CD4-positive, CD25-positive, alpha-beta regulatory T cell (primary cell): ENCODE results near the gene KRT12. TPM values are rescaled to one million over a fixed set of nuclear protein-coding genes. Genes with fewer than 3 reads are reported as not detected.

ENCODE experiments used
- ATAC-seq, 2 donors: fragments of 150-1000 bp; cut with Tn5 transposase; one replicate each; pipeline ENCODE4 v1.10.0; 2021; ENCODE audit warnings: low read depth in 2 of 2, moderate number of reproducible peaks in 2 of 2, moderate library complexity in 1 of 2
- DNase-seq, 3 donors: peaks; one replicate each; pipeline versions ENCODE4 v3.0.0 to v3.0.0-alpha.2; 2012 to 2022; ENCODE audit warnings: mixed read lengths in 1 of 3
- H3K27ac ChIP-seq: one replicate; pipeline ENCODE4 v1.7.0; 2013; ENCODE audit warnings: mild to moderate bottlenecking, low read length; ENCODE audit not compliant: insufficient read depth, poor library complexity, severe bottlenecking
- H3K27me3 ChIP-seq: one replicate; pipeline ENCODE4 v1.7.0; 2013; ENCODE audit warnings: low read length; ENCODE audit not compliant: control insufficient read depth, insufficient read depth
- H3K36me3 ChIP-seq: one replicate; pipeline ENCODE4 v1.7.0; 2013; ENCODE audit warnings: mild to moderate bottlenecking, low read length, moderate library complexity; ENCODE audit not compliant: control insufficient read depth, insufficient read depth
- H3K4me1 ChIP-seq: 2 replicates; pipeline ENCODE4 v1.7.0; 2013; ENCODE audit warnings: mild to moderate bottlenecking, low read length; ENCODE audit not compliant: insufficient read depth, control insufficient read depth, poor library complexity, severe bottlenecking
- H3K4me3 ChIP-seq: one replicate; pipeline ENCODE4 v1.7.0; 2013; ENCODE audit warnings: low read depth, mild to moderate bottlenecking, low read length, moderate library complexity
- H3K9me3 ChIP-seq, 2 experiments: 1 replicate in 1 of 2; 2 replicates in 1 of 2; pipeline ENCODE4 v1.7.0; 2013; ENCODE audit warnings: low read length in 2 of 2, mild to moderate bottlenecking in 1 of 2, moderate library complexity in 1 of 2; ENCODE audit not compliant: control insufficient read depth in 2 of 2
- H3K27ac Mint-ChIP-seq, 3 donors: one replicate each; pipeline ENCODE4 v1.8.0; 2020 to 2022; ENCODE audit warnings: mild to moderate bottlenecking in 3 of 3, mixed read lengths in 3 of 3, moderate library complexity in 2 of 3
- H3K27me3 Mint-ChIP-seq: one replicate; pipeline ENCODE4 v1.8.0; 2022; ENCODE audit warnings: mild to moderate bottlenecking, mixed read lengths
- H3K36me3 Mint-ChIP-seq: one replicate; pipeline ENCODE4 v1.8.0; 2020; ENCODE audit warnings: mixed read lengths
- H3K4me1 Mint-ChIP-seq, 4 donors: one replicate each; pipeline ENCODE4 v1.8.0; 2020 to 2022; ENCODE audit warnings: mixed read lengths in 4 of 4, mild to moderate bottlenecking in 1 of 4
- H3K4me3 Mint-ChIP-seq, 4 donors: one replicate each; pipeline ENCODE4 v1.8.0; 2020 to 2022; ENCODE audit warnings: mild to moderate bottlenecking in 4 of 4, mixed read lengths in 4 of 4, moderate library complexity in 3 of 4
- H3K9me3 Mint-ChIP-seq, 7 donors: one replicate each; pipeline ENCODE4 v1.8.0; 2020 to 2022; ENCODE audit warnings: mixed read lengths in 7 of 7, mild to moderate bottlenecking in 3 of 7, moderate library complexity in 2 of 7
- polyA plus RNA-seq, 4 donors: library from polyadenylated mRNA; unstranded; fragments of 300-500 nt; fragmentation: Illumina TruSeq; gene quantifications; one replicate each; pipeline ENCODE4 v1.2.3, GENCODE V29; 2021
- total RNA-seq: library from RNA; stranded (reverse); gene quantifications from one replicate; pipeline ENCODE4 v1.2.3, GENCODE V29; 2022

KRT12 gene
- total and polyA plus RNA-seq, 5 donors from 2014 or later, result not detected

- no peaks in the 10 kb centered on the region for H3K4me1 Mint-ChIP-seq
These were observed 12.0 kb upstream of the KRT12 start for GRCh38 chr17:40879026-40879425.

DNA sequence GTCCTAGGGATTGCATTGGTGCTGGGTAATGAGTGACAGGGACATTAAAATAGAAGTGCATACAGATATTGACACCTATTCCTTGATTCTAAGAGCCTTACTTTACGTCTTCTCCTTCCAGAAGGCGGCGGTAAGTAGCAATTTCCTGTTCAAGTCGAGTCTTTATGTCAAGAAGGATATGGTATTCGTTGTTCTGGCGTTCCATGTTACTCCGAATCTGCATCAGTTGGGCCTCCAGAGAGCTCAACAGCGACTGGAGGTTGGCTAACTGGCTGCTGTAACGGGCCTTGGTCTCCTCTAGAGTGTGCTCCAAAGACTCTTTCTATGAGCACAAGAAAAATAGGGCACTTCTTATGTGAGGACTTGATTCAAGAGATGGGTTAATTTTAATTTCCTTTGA, 11.0 kb upstream of the KRT12 start:
- Histone ChIP-seq H3K36me3 (no peaks in the 10 kb centered on the region), H3K4me1 (no peaks in the 10 kb centered on the region), H3K27me3 (peaks cover 6% of the 10 kb centered on the region), H3K9me3 (no peaks in the 10 kb centered on the region), H3K4me3 (no peak overlapping the region), H3K27ac (no peak overlapping the region)
- Mint-ChIP-seq H3K27ac (no peak overlapping the region), H3K27me3 (peaks cover 33% of the 10 kb centered on the region), H3K4me1 (no peaks in the 10 kb centered on the region), H3K4me3 (no peak overlapping the region), H3K9me3 (no peaks in the 10 kb centered on the region), H3K36me3 (no peaks in the 10 kb centered on the region)
- ATAC-seq (no peak), DNase-seq (no peak)

More at GRCh38 chr17:40879026-40879425, 12.0 kb upstream of the KRT12 start:
- ATAC-seq (no peak), DNase-seq (no peak)
- Histone ChIP-seq H3K4me1 (no peaks in the 10 kb centered on the region), H3K4me3 (no peak overlapping the region), H3K27ac (no peak overlapping the region), H3K9me3 (no peaks in the 10 kb centered on the region), H3K36me3 (no peaks in the 10 kb centered on the region), H3K27me3 (peaks cover 4% of the 10 kb centered on the region)
- no peak overlapping the region for H3K27ac Mint-ChIP-seq
- H3K27me3 Mint-ChIP-seq, result peaks cover 43% of the 10 kb centered on the region
- H3K36me3 Mint-ChIP-seq, result no peaks in the 10 kb centered on the region
- H3K4me3 Mint-ChIP-seq, result no peak overlapping the region
- H3K9me3 Mint-ChIP-seq, result no peaks in the 10 kb centered on the region

GRCh38 chr17:40873801-40874200, 6.8 kb upstream of the KRT12 start:
- Mint-ChIP-seq H3K9me3 (no peaks in the 10 kb centered on the region), H3K36me3 (no peaks in the 10 kb centered on the region), H3K27me3 (peaks cover 36% of the 10 kb centered on the region), H3K4me1 (no peaks in the 10 kb centered on the region), H3K4me3 (no peak overlapping the region), H3K27ac (no peak overlapping the region)
- DNase-seq (no peak), ATAC-seq (no peak)
- Histone ChIP-seq H3K9me3 (no peaks in the 10 kb centered on the region), H3K36me3 (no peaks in the 10 kb centered on the region), H3K4me1 (no peaks in the 10 kb centered on the region), H3K27me3 (peaks cover 16% of the 10 kb centered on the region), H3K4me3 (no peak overlapping the region), H3K27ac (no peak overlapping the region)

GRCh38 chr17:40873255-40873654, 6.2 kb upstream of the KRT12 start:
- no peak for DNase-seq
- Mint-ChIP-seq H3K9me3 (no peaks in the 10 kb centered on the region), H3K4me3 (no peak overlapping the region), H3K36me3 (no peaks in the 10 kb centered on the region), H3K27ac (no peak overlapping the region), H3K4me1 (no peaks in the 10 kb centered on the region), H3K27me3 (peaks cover 31% of the 10 kb centered on the region)
- ATAC-seq, result no peak
- no peaks in the 10 kb centered on the region for H3K36me3 ChIP-seq
- peaks cover 16% of the 10 kb centered on the region for H3K27me3 ChIP-seq
- H3K4me3 ChIP-seq, result no peak overlapping the region
- no peak overlapping the region for H3K27ac ChIP-seq
- no peaks in the 10 kb centered on the region for H3K9me3 ChIP-seq
- H3K4me1 ChIP-seq, result no peaks in the 10 kb centered on the region

DNA sequence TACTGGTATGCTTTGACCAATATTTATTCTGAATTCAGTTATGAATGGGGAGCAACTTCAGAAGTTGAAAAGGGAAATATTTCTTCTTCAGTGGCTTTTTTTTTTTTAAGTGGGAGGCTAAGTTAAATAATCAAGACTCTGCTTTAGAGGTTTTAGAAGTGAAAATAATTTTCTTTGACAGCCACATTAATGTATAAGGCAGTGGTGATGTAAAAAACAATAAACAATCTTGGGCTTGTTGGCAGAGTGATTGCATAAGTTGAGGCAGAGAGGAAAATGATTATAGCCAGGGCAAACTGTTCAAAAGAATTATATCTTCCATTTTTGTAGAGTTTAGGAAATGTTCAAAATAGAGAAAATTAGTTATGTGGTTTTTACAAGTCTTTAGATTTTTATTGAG, 5.4 kb upstream of the KRT12 start:
- Mint-ChIP-seq H3K9me3 (no peaks in the 10 kb centered on the region), H3K27me3 (peaks cover 28% of the 10 kb centered on the region), H3K4me1 (no peaks in the 10 kb centered on the region), H3K27ac (no peak overlapping the region), H3K36me3 (no peaks in the 10 kb centered on the region), H3K4me3 (no peak overlapping the region)
- no peak for ATAC-seq
- Histone ChIP-seq H3K4me1 (no peaks in the 10 kb centered on the region), H3K27me3 (peaks cover 16% of the 10 kb centered on the region), H3K4me3 (no peak overlapping the region), H3K36me3 (no peaks in the 10 kb centered on the region), H3K27ac (no peak overlapping the region), H3K9me3 (no peaks in the 10 kb centered on the region)
- no peak for DNase-seq

DNA sequence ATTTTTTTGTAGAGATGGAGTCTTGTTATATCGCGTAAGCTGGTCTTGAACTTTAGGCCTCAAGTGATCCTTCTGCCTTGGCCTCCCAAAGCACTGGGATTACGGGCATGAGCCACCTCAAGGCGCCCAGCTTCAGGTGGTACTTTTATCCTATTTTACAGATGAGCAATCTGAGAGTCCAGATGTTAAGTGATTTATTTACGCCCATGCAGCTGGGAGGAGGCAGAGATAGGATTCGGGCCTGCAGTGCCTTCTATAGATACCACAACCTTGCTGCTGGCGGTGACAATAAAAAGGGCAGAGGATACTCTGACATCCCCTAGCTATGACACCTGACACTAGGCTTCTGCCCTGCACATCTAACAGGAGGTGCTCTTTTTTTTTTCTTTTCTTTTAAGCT, 4.3 kb upstream of the KRT12 start:
- no peak overlapping the region for H3K27ac ChIP-seq
- H3K27me3 Mint-ChIP-seq, result peaks cover 35% of the 10 kb centered on the region
- no peaks in the 10 kb centered on the region for H3K36me3 Mint-ChIP-seq
- H3K36me3 ChIP-seq, result no peaks in the 10 kb centered on the region
- H3K9me3 ChIP-seq, result no peaks in the 10 kb centered on the region
- H3K4me3 ChIP-seq, result no peak overlapping the region
- no peak overlapping the region for H3K4me3 Mint-ChIP-seq
- no peaks in the 10 kb centered on the region for H3K4me1 ChIP-seq
- peaks cover 16% of the 10 kb centered on the region for H3K27me3 ChIP-seq
- H3K9me3 Mint-ChIP-seq, result no peaks in the 10 kb centered on the region
- H3K4me1 Mint-ChIP-seq, result no peaks in the 10 kb centered on the region
- H3K27ac Mint-ChIP-seq, result no peak overlapping the region
- DNase-seq (no peak), ATAC-seq (no peak)

GRCh38 chr17:40870136-40870535, 3.1 kb upstream of the KRT12 start:
- H3K9me3 Mint-ChIP-seq, result no peaks in the 10 kb centered on the region
- peaks cover 39% of the 10 kb centered on the region for H3K27me3 Mint-ChIP-seq
- no peak for ATAC-seq
- Histone ChIP-seq H3K27me3 (peaks cover 15% of the 10 kb centered on the region), H3K4me3 (no peak overlapping the region), H3K27ac (no peak overlapping the region), H3K36me3 (no peaks in the 10 kb centered on the region), H3K4me1 (no peaks in the 10 kb centered on the region), H3K9me3 (no peaks in the 10 kb centered on the region)
- no peak overlapping the region for H3K27ac Mint-ChIP-seq
- no peaks in the 10 kb centered on the region for H3K4me1 Mint-ChIP-seq
- DNase-seq, result no peak
- H3K36me3 Mint-ChIP-seq, result no peaks in the 10 kb centered on the region
- H3K4me3 Mint-ChIP-seq, result no peak overlapping the region

DNA sequence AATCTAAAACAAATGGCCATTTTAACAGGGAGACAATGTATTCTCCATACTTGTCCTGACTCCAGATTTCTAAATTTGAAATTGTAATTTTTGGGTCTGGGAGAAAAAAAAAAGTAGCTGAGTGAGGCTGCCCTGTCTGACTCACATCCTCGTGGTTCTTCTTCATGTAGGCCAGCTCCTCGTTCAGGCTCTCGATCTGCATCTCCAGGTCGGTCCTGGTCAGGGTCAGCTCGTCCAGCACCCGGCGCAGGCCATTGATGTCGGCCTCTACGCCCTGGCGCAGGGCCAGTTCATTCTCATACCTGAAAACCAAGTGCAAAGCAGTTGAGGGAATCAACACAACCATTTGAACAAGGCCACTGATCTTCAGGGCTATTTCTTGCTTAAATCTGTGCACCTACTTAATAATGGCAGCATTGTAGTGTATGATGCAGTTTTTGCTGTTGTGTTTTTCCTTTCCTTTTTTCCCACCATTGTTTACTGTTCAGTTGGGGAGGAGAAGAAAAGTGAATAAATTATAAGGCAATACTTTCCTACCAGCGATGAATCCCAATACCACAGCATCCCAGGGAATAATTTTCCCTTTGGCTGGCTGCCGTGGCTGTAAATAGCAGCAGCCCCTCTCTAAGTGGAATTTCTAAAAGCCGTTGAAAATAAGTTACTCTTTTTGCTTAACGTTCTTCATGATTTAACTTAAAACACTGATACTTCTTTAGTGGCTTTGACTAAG, 2.2 kb downstream of the KRT12 start:
- Mint-ChIP-seq H3K4me1 (no peaks in the 10 kb centered on the region), H3K27me3 (peaks cover 45% of the 10 kb centered on the region), H3K9me3 (no peaks in the 10 kb centered on the region), H3K4me3 (no peak overlapping the region), H3K36me3 (no peaks in the 10 kb centered on the region), H3K27ac (no peak overlapping the region)
- no peak for ATAC-seq
- no peak for DNase-seq
- no peaks in the 10 kb centered on the region for H3K4me1 ChIP-seq
- H3K4me3 ChIP-seq, result no peak overlapping the region
- H3K27ac ChIP-seq, result no peak overlapping the region
- peaks cover 5% of the 10 kb centered on the region for H3K27me3 ChIP-seq
- no peaks in the 10 kb centered on the region for H3K9me3 ChIP-seq
- H3K36me3 ChIP-seq, result no peaks in the 10 kb centered on the region
